Neural crest cell (in vitro differentiated cells): ENCODE measurements around the gene TRPM3. TPM values are rescaled to one million over a fixed set of nuclear protein-coding genes. Genes with fewer than 3 reads are reported as not detected.

ENCODE experiments used
- DNase-seq: peaks from one replicate; pipeline ENCODE4 v3.0.0; 2021; ENCODE audit warnings: low read depth, mixed read lengths, low spot score
- H3K27ac Mint-ChIP-seq: one replicate; pipeline ENCODE4 v1.8.0; 2021; ENCODE audit warnings: mild to moderate bottlenecking, mixed read lengths; ENCODE audit not compliant: unreplicated experiment
- H3K27me3 Mint-ChIP-seq: 2 replicates; pipeline ENCODE4 v1.8.0; 2021; ENCODE audit warnings: low read depth, mild to moderate bottlenecking, mixed read lengths
- H3K36me3 Mint-ChIP-seq: 2 replicates; pipeline ENCODE4 v1.8.0; 2021; ENCODE audit warnings: low read depth, mild to moderate bottlenecking, mixed read lengths
- H3K4me1 Mint-ChIP-seq: 2 replicates; pipeline ENCODE4 v1.8.0; 2021; ENCODE audit warnings: mixed read lengths
- H3K4me3 Mint-ChIP-seq: one replicate; pipeline ENCODE4 v1.8.0; 2021; ENCODE audit warnings: mild to moderate bottlenecking, mixed read lengths
- H3K9me3 Mint-ChIP-seq: 2 replicates; pipeline ENCODE4 v1.8.0; 2021; ENCODE audit warnings: mixed read lengths
- CTCF ChIP-seq: fragments of 200-600 bp; sonication (generic); conservative IDR thresholded peaks from 2 replicates; pipeline ENCODE4 v1.5.0; 2021; ENCODE audit warnings: antibody characterized with exemption, mild to moderate bottlenecking
- total RNA-seq: library from RNA; stranded (reverse); gene quantifications from 2 replicates; pipeline ENCODE4 v1.2.1, GENCODE V29; 2021

TRPM3 gene
- total RNA-seq, 1 donor from 2014 or later = 1.4 TPM

- H3K4me1 Mint-ChIP-seq = no peaks in the 10 kb centered on the region
- H3K4me3 Mint-ChIP-seq = no peak overlapping the region
- no peaks in the 10 kb centered on the region for H3K27me3 Mint-ChIP-seq
- peaks cover 5% of the 10 kb centered on the region for H3K36me3 Mint-ChIP-seq
- H3K9me3 Mint-ChIP-seq = peaks cover 7% of the 10 kb centered on the region
- no peak for TF ChIP-seq CTCF
- no peak for DNase-seq
- H3K27ac Mint-ChIP-seq = no peak overlapping the region
Measured at GRCh38 chr9:71003346-71003745, 118.1 kb downstream of the TRPM3 start.

GRCh38 chr9:71001780-71002386 is 119.5 kb downstream of the TRPM3 start:
- Mint-ChIP-seq H3K9me3 (peaks cover 7% of the 10 kb centered on the region), H3K4me1 (no peaks in the 10 kb centered on the region), H3K27ac (no peak overlapping the region), H3K4me3 (no peak overlapping the region), H3K36me3 (peaks cover 5% of the 10 kb centered on the region), H3K27me3 (no peaks in the 10 kb centered on the region)
- no peak for DNase-seq
- peak; percentile 71 for TF ChIP-seq CTCF

- Mint-ChIP-seq H3K27ac (no peak overlapping the region), H3K27me3 (no peaks in the 10 kb centered on the region), H3K4me1 (no peaks in the 10 kb centered on the region), H3K36me3 (no peaks in the 10 kb centered on the region), H3K4me3 (no peak overlapping the region), H3K9me3 (no peaks in the 10 kb centered on the region)
- no peak for TF ChIP-seq CTCF
- DNase-seq = no peak
Measured at GRCh38 chr9:70998962-70999361, 122.5 kb downstream of the TRPM3 start.

GRCh38 chr9:70995511-70995910 is 125.9 kb downstream of the TRPM3 start:
- H3K4me3 Mint-ChIP-seq = no peak overlapping the region
- peaks cover 3% of the 10 kb centered on the region for H3K9me3 Mint-ChIP-seq
- H3K27me3 Mint-ChIP-seq = no peaks in the 10 kb centered on the region
- no peaks in the 10 kb centered on the region for H3K4me1 Mint-ChIP-seq
- no peak for DNase-seq
- no peaks in the 10 kb centered on the region for H3K36me3 Mint-ChIP-seq
- TF ChIP-seq CTCF = no peak
- H3K27ac Mint-ChIP-seq = no peak overlapping the region

GRCh38 chr9:70994582-70994981 is 126.8 kb downstream of the TRPM3 start:
- Mint-ChIP-seq H3K4me3 (no peak overlapping the region), H3K27me3 (no peaks in the 10 kb centered on the region)
- no peak for DNase-seq

More at GRCh38 chr9:70994582-70994981, 126.8 kb downstream of the TRPM3 start:
- no peak for TF ChIP-seq CTCF
- Mint-ChIP-seq H3K36me3 (no peaks in the 10 kb centered on the region), H3K27ac (no peak overlapping the region), H3K4me1 (no peaks in the 10 kb centered on the region), H3K9me3 (peaks cover 3% of the 10 kb centered on the region)
